Measurements from ENCODE around the gene PHKG2. TPM values are rescaled to one million over a fixed set of nuclear protein-coding genes. Genes with fewer than 3 reads are reported as not detected.
"Not testable (repeated sequence)": the region's sequence is repeated elsewhere in the genome, so short reads cannot be mapped to it uniquely, and the experiment has no call there.

The PHKG2 gene
- total RNA-seq, 2 experiments from 2014 or later, result 27.8 to 30.3 TPM

- H3K4me3 Mint-ChIP-seq, result peak overlapping the region; percentile 57
- TF ChIP-seq CTCF (IDR thresholded peaks at IDR 0.05), result no peak
- no peak for ATAC-seq
- CTCF ChIA-PET, result no interaction called here
- POLR2A ChIA-PET, result interaction anchor here (1.2 to 1.7 kb wide), 2 partner anchors 21 to 25 kb away, joined by 3 to 5 read pairs; no protein-coding TSS in a partner anchor
- intact Hi-C loops (cut with micrococcal nuclease), result no loop called here
- DNase-seq, result no peak
- H3K9me3 Mint-ChIP-seq, result no peaks in the 10 kb centered on the region
- no peak overlapping the region for H3K27ac Mint-ChIP-seq
- H3K27me3 Mint-ChIP-seq, result no peaks in the 10 kb centered on the region
- H3K4me1 Mint-ChIP-seq (ENCODE audit: low read depth), result peaks cover 25% of the 10 kb centered on the region
- H3K36me3 Mint-ChIP-seq (ENCODE audit: low read depth), result peaks cover 37% of the 10 kb centered on the region
These were observed 47.3 kb upstream of the PHKG2 start for GRCh38 chr16:30700971-30701370.

GRCh38 chr16:30703071-30703470 lies 45.2 kb upstream of the PHKG2 start:
- ChIA-PET CTCF (interaction anchor here (1.1 kb wide), 1 partner anchor 10 kb away, joined by 3 read pairs; no protein-coding TSS in a partner anchor), POLR2A (interaction anchor here (0.6 kb wide), 1 partner anchor 221 kb away, joined by 3 read pairs; no protein-coding TSS in a partner anchor)
- Mint-ChIP-seq H3K36me3 (ENCODE audit: low read depth) (peaks cover 52% of the 10 kb centered on the region), H3K4me1 (ENCODE audit: low read depth) (peaks cover 16% of the 10 kb centered on the region)
- DNase-seq; H3K27ac Mint-ChIP-seq; H3K4me3 Mint-ChIP-seq; H3K27me3 Mint-ChIP-seq; H3K9me3 Mint-ChIP-seq; intact Hi-C loops (cut with micrococcal nuclease); ATAC-seq: not testable (repeated sequence)

- CTCF ChIA-PET, result no interaction called here
These were observed 44.3 kb upstream of the PHKG2 start for GRCh38 chr16:30703971-30704370.

GRCh38 chr16:30706046-30706445 lies 42.2 kb upstream of the PHKG2 start:
- H3K4me3 Mint-ChIP-seq, result no peak overlapping the region
- no peaks in the 10 kb centered on the region for H3K9me3 Mint-ChIP-seq
- ATAC-seq (no peak), DNase-seq (no peak)
- H3K27ac Mint-ChIP-seq, result no peak overlapping the region
- no peaks in the 10 kb centered on the region for H3K27me3 Mint-ChIP-seq
- H3K4me1 Mint-ChIP-seq (ENCODE audit: low read depth), result peaks cover 4% of the 10 kb centered on the region
- TF ChIP-seq CTCF (IDR thresholded peaks at IDR 0.05), result no peak
- ChIA-PET POLR2A (interaction anchor here (0.8 to 2.0 kb wide), 5 partner anchors 12 to 196 kb away, joined by 3 to 7 read pairs (median 3); no protein-coding TSS in a partner anchor), CTCF (interaction anchor here (1.0 to 1.5 kb wide), 2 partner anchors 12 to 133 kb away, joined by 3 to 4 read pairs; no protein-coding TSS in a partner anchor)
- intact Hi-C loops (cut with micrococcal nuclease), result no loop called here
- H3K36me3 Mint-ChIP-seq (ENCODE audit: low read depth), result peaks cover 55% of the 10 kb centered on the region

More at GRCh38 chr16:30703971-30704370, 44.3 kb upstream of the PHKG2 start:
- H3K4me3 Mint-ChIP-seq, result no peak overlapping the region
- H3K27ac Mint-ChIP-seq, result no peak overlapping the region
- POLR2A ChIA-PET, result interaction anchor here (1.5 kb wide), 1 partner anchor 35 kb away, joined by 3 read pairs; no protein-coding TSS in a partner anchor
- TF ChIP-seq CTCF (IDR thresholded peaks at IDR 0.05), result no peak
- intact Hi-C loops (cut with micrococcal nuclease), result no loop called here
- no peak for ATAC-seq
- no peaks in the 10 kb centered on the region for H3K9me3 Mint-ChIP-seq
- H3K36me3 Mint-ChIP-seq (ENCODE audit: low read depth), result peaks cover 52% of the 10 kb centered on the region
- no peak for DNase-seq
- peaks cover 16% of the 10 kb centered on the region for H3K4me1 Mint-ChIP-seq (ENCODE audit: low read depth)
- no peaks in the 10 kb centered on the region for H3K27me3 Mint-ChIP-seq

GRCh38 chr16:30710971-30711370 lies 37.3 kb upstream of the PHKG2 start:
- H3K4me1 Mint-ChIP-seq (ENCODE audit: low read depth), result peaks cover 18% of the 10 kb centered on the region
- H3K4me3 Mint-ChIP-seq, result no peak overlapping the region
- intact Hi-C loops (cut with micrococcal nuclease), result loop anchor here (10.0 kb wide), 1 partner anchor 54 kb away; the partner anchor contains the start of genes CFAP119 and RNF40
- H3K9me3 Mint-ChIP-seq, result no peaks in the 10 kb centered on the region
- peak overlapping the region; percentile 1 for H3K27ac Mint-ChIP-seq
- ATAC-seq (no peak), DNase-seq (no peak)
- H3K36me3 Mint-ChIP-seq (ENCODE audit: low read depth), result peaks cover 70% of the 10 kb centered on the region
- ChIA-PET POLR2A (interaction anchor here (0.8 to 3.0 kb wide), 9 partner anchors 11 to 52 kb away, joined by 3 to 13 read pairs (median 4); partner anchors contain the start of genes FBRS and SRCAP), CTCF (interaction anchor here (0.8 to 1.3 kb wide), 3 partner anchors 9 to 231 kb away, joined by 3 to 4 read pairs (median 3); no protein-coding TSS in a partner anchor)
- H3K27me3 Mint-ChIP-seq, result no peaks in the 10 kb centered on the region
- no peak for TF ChIP-seq CTCF (IDR thresholded peaks at IDR 0.05)
